ENCODE results near the gene PSPN.
"Not testable (repeated sequence)": the region's sequence is repeated elsewhere in the genome, so short reads cannot be mapped to it uniquely, and the experiment has no call there.

Gene PSPN

GRCh38 chr19:6374161-6374709 is 1.5 kb downstream of the PSPN start:
- no peak for DNase-seq

- no peak for DNase-seq
Measured at GRCh38 chr19:6373813-6374108, 2.0 kb downstream of the PSPN start.

GRCh38 chr19:6373096-6373812 is 2.5 kb downstream of the PSPN start:
- DNase-seq = peak; percentile 85 to 99 (median 97)

GRCh38 chr19:6372594-6373095 is 3.1 kb downstream of the PSPN start, which contains the start of gene ALKBH7:
Gene ALKBH7, plus strand, starts transcription at chr19:6372794. Its CDS starts 27 bp downstream, at chr19:6372821.
- peak; percentile 85 to 100 (median 97) for DNase-seq

GRCh38 chr19:6364353-6364752 is 11.4 kb downstream of the PSPN start:
- no peak for DNase-seq

GRCh38 chr19:6362351-6362801 is 13.4 kb downstream of the PSPN start:
- peak in 1 of 56 donors; percentile 15 for DNase-seq

- peak in 3 of 56 donors; percentile 30 to 49 (median 49) for DNase-seq
Measured at GRCh38 chr19:6362027-6362350, 13.7 kb downstream of the PSPN start.

- DNase-seq = not testable (repeated sequence)
Measured at GRCh38 chr19:6360857-6361216, 14.9 kb downstream of the PSPN start.

- DNase-seq = not testable (repeated sequence)
Measured at GRCh38 chr19:6360445-6360844, 15.3 kb downstream of the PSPN start.

- DNase-seq = no peak
Measured at GRCh38 chr19:6359568-6360341, 16.0 kb downstream of the PSPN start.

- no peak for DNase-seq
Measured at GRCh38 chr19:6358003-6358402, 17.7 kb downstream of the PSPN start.

GRCh38 chr19:6357174-6357573 is 18.6 kb downstream of the PSPN start:
- DNase-seq = no peak

GRCh38 chr19:6355321-6356040 is 20.3 kb downstream of the PSPN start:
- not testable (repeated sequence) for DNase-seq

- DNase-seq = no peak
Measured at GRCh38 chr19:6354098-6354674, 21.5 kb downstream of the PSPN start.

- no peak for DNase-seq
Measured at GRCh38 chr19:6352381-6353165, 23.2 kb downstream of the PSPN start.

GRCh38 chr19:6350688-6351087 is 25.0 kb downstream of the PSPN start:
- no peak for DNase-seq

GRCh38 chr19:6349271-6349670 is 26.5 kb downstream of the PSPN start:
- not testable (repeated sequence) for DNase-seq

GRCh38 chr19:6343462-6343861 is 32.3 kb downstream of the PSPN start:
- no peak for DNase-seq

GRCh38 chr19:6340493-6341201 is 35.1 kb downstream of the PSPN start:
- DNase-seq = no peak

Data from nucleus accumbens (tissue), 56 donors.